ENCODE measurements around the gene NMNAT1.

DNA sequence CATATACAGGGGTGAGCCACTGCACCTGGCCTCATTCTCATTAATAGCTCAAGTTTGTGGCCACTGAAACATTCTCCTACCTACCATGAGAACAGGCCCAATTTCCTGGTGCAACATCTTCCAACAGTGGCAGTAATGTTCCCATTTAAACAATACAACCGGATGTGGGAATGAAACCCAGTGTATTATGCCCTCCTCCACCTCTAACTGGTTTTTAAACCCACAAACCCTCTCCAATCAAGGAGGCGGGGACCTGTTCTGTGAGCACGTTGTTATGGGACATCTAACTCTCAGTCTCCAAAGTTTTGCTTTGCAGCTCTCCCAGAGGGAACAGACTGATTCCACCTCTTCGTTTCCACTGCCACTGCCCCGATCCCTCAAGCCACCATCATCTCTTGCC, 35.8 kb upstream of the NMNAT1 start:
- TF ChIP-seq CTCF (IDR thresholded peaks at IDR 0.05) (no peak), POLR2A (IDR thresholded peaks at IDR 0.05) (no peak)

All from heart left ventricle (tissue), 13 donors.